Measurements from ENCODE around the gene PRDX2. TPM values are rescaled to one million over a fixed set of nuclear protein-coding genes. Genes with fewer than 3 reads are reported as not detected.

Gene PRDX2
- total RNA-seq, 4 donors from 2014 or later = 178 to 303 (median 227) TPM

- Histone ChIP-seq H3K4me1 (peaks cover 0 to 13% (median 4%) of the 10 kb centered on the region in 3 donors), H3K27ac (no peak overlapping the region), H3K4me3 (no peak overlapping the region), H3K9me3 (no peaks in the 10 kb centered on the region), H3K27me3 (peaks cover 43% of the 10 kb centered on the region), H3K36me3 (no peaks in the 10 kb centered on the region)
- WGBS, 2 donors (ENCODE audit: low coverage in 1 of 2) = 85% methylated on average over 11 of the region's 50 CpGs; no CpG with 5 or more reads in 1 of the 2 donors
- TF ChIP-seq EP300 (IDR thresholded peaks at IDR 0.05) (no peak), POLR2A (IDR thresholded peaks at IDR 0.05) (no peak), POLR2AphosphoS5 (IDR thresholded peaks at IDR 0.05) (no peak)
- no peak for ATAC-seq
Observed at GRCh38 chr19:12754465-12755196, 47.0 kb downstream of the PRDX2 start.

- peaks cover 0 to 4% (median 0%) of the 10 kb centered on the region in 3 donors for H3K4me1 ChIP-seq
- TF ChIP-seq POLR2AphosphoS5 (IDR thresholded peaks at IDR 0.05) (no peak), POLR2A (IDR thresholded peaks at IDR 0.05) (no peak), EP300 (IDR thresholded peaks at IDR 0.05) (no peak), CTCF (IDR thresholded peaks at IDR 0.05) (no peak)
- H3K36me3 ChIP-seq = peaks cover 0 to 16% of the 10 kb centered on the region in 2 donors
- H3K4me3 ChIP-seq = no peak overlapping the region
- H3K9me3 ChIP-seq = peaks cover 0 to 7% (median 0%) of the 10 kb centered on the region in 3 donors
- WGBS, 2 donors (ENCODE audit: low coverage in 1 of 2) = 62 to 70% methylated on average over 5 to 19 of the region's 23 CpGs
- no peak for ATAC-seq
- peaks cover 61% of the 10 kb centered on the region for H3K27me3 ChIP-seq
- H3K27ac ChIP-seq = no peak overlapping the region
Observed at GRCh38 chr19:12752056-12752781, 49.4 kb downstream of the PRDX2 start.

GRCh38 chr19:12751635-12752034 lies 50.0 kb downstream of the PRDX2 start, which contains the start of gene BEST2:
BEST2 (plus strand) TSS chr19:12751791; CDS start chr19:12752593, 802 bp downstream.
- no peak for ATAC-seq
- WGBS, 2 donors (ENCODE audit: low coverage in 1 of 2) = 43% methylated on average over 7 of the region's 14 CpGs; no CpG with 5 or more reads in 1 of the 2 donors
- no peaks in the 10 kb centered on the region for H3K4me1 ChIP-seq
- peaks cover 61% of the 10 kb centered on the region for H3K27me3 ChIP-seq
- no peak for TF ChIP-seq POLR2A (IDR thresholded peaks at IDR 0.05)
- TF ChIP-seq CTCF (IDR thresholded peaks at IDR 0.05) = no peak
- no peak for TF ChIP-seq EP300 (IDR thresholded peaks at IDR 0.05)
- no peak for TF ChIP-seq POLR2AphosphoS5 (IDR thresholded peaks at IDR 0.05)
- H3K9me3 ChIP-seq = peaks cover 0 to 7% (median 0%) of the 10 kb centered on the region in 3 donors
- no peak within 1 kb of the TSS for H3K4me3 ChIP-seq
- no peak within 1 kb of the TSS for H3K27ac ChIP-seq
- peaks cover 0 to 22% of the 10 kb centered on the region in 2 donors for H3K36me3 ChIP-seq

GRCh38 chr19:12750851-12751250 lies 50.7 kb downstream of the PRDX2 start:
- peaks cover 61% of the 10 kb centered on the region for H3K27me3 ChIP-seq
- no peak for ATAC-seq

More at GRCh38 chr19:12750851-12751250, 50.7 kb downstream of the PRDX2 start:
- no peak for TF ChIP-seq POLR2A (IDR thresholded peaks at IDR 0.05)
- no peak for TF ChIP-seq EP300 (IDR thresholded peaks at IDR 0.05)
- TF ChIP-seq CTCF (IDR thresholded peaks at IDR 0.05) = no peak
- no peak for TF ChIP-seq POLR2AphosphoS5 (IDR thresholded peaks at IDR 0.05)
- Histone ChIP-seq H3K4me1 (no peaks in the 10 kb centered on the region), H3K9me3 (peaks cover 0 to 7% (median 0%) of the 10 kb centered on the region in 3 donors), H3K36me3 (peaks cover 0 to 30% of the 10 kb centered on the region in 2 donors), H3K4me3 (no peak overlapping the region), H3K27ac (no peak overlapping the region)
- WGBS, 2 donors (ENCODE audit: low coverage in 1 of 2) = 57 to 67% methylated on average over 1 to 8 of the region's 9 CpGs
